ENCODE results near the gene CAMK2B. TPM values are rescaled to one million over a fixed set of nuclear protein-coding genes. Genes with fewer than 3 reads are reported as not detected.

Gene CAMK2B
- total RNA-seq, 2 donors from 2014 or later = 0.42 to 0.80 TPM

GRCh38 chr7:44247868-44248651 is 77.3 kb downstream of the CAMK2B start:
- Histone ChIP-seq H3K36me3 (no peaks in the 10 kb centered on the region), H3K4me1 (no peaks in the 10 kb centered on the region), H3K27ac (no peak overlapping the region), H3K9me3 (no peaks in the 10 kb centered on the region), H3K9ac (ENCODE audit: low read depth in 2 of 2, low read length in 2 of 2) (no peak overlapping the region), H3K27me3 (no peaks in the 10 kb centered on the region), H3K4me3 (no peak overlapping the region)
- intact Hi-C loops (cut with DNase I) = no loop called here
- no peak for TF ChIP-seq CTCF (IDR thresholded peaks at IDR 0.05)
- DNase-seq = no peak

DNA sequence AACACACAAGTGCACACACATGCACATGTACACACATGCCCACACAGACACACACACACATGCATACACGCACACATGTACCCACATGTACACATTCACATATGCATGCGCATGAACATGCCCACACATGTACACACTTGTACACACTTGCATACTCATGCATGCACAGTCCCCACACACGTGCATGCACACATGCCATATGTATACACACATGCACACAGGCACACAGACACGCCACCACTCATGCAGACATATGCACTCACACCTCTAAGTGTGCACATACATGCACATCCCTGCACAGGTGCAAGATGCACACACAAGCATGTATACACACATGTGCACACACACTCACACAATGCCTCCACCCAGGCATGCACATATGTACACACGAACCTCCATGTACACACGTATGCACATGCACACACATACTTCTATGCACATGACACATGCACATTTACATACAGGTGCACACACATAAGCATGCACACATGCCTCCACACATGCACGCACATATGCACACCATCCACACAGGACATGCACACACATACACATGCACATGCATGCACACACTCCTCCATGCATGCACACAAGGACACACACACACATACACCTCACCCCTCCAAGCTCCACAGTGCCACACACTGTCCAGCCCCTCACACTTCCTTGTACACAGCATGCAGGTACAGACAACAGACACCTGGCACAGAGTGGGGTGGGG is 78.8 kb downstream of the CAMK2B start:
- DNase-seq = no peak
- Histone ChIP-seq H3K27me3 (no peaks in the 10 kb centered on the region), H3K36me3 (no peaks in the 10 kb centered on the region), H3K4me1 (no peaks in the 10 kb centered on the region), H3K9me3 (no peaks in the 10 kb centered on the region), H3K27ac (no peak overlapping the region), H3K4me3 (no peak overlapping the region), H3K9ac (ENCODE audit: low read depth in 2 of 2, low read length in 2 of 2) (no peak overlapping the region)
- intact Hi-C loops (cut with DNase I) = no loop called here
- TF ChIP-seq CTCF (IDR thresholded peaks at IDR 0.05) = no peak

DNA sequence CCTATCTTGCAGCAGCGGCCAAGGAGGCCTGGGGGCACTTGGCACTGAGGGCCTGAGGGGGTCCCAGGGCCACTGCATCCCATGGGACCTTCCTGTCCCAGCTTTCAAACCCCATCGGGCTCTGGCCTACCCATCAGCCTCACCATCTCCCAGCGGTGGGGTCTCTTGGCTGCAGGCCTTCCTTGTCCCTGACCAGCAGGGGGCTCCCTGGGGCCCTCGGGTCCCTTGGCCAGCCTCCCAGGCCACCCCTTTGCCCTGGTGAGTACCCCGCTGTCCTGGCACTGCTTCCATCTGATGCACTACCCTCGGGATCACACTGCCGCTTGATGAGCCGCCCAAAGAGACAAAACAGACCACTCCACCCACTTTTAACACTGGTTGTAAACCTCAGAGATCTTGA is 81.1 kb downstream of the CAMK2B start:
- intact Hi-C loops (cut with DNase I) = no loop called here
- H3K9ac ChIP-seq (ENCODE audit: low read depth in 2 of 2, low read length in 2 of 2) = no peak overlapping the region
- no peaks in the 10 kb centered on the region for H3K4me1 ChIP-seq
- no peak overlapping the region for H3K27ac ChIP-seq
- H3K4me3 ChIP-seq = no peak overlapping the region
- no peaks in the 10 kb centered on the region for H3K9me3 ChIP-seq
- H3K27me3 ChIP-seq = no peaks in the 10 kb centered on the region
- H3K36me3 ChIP-seq = no peaks in the 10 kb centered on the region
- no peak for DNase-seq
- TF ChIP-seq CTCF (IDR thresholded peaks at IDR 0.05) = no peak

DNA sequence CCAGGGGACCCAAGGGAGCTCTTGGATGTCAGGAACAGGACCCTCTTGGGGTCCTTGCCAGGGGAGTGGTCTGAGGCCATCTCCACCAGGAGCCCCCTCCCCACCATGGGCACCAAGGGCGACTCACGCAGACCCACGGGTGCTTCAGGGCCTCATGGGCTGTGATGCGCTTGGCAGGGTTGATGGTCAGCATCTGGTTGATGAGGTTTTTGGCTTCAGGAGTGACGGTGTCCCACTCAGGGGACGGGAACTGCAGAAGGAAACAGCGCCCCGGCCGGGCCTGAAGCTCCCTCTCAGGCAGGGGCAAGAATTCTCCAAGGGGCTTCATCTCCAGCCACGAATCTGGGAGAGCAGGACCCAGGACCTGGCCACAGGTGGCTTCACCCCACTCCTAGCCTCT is 83.3 kb downstream of the CAMK2B start:
- no peak for TF ChIP-seq CTCF (IDR thresholded peaks at IDR 0.05)
- Histone ChIP-seq H3K27me3 (no peaks in the 10 kb centered on the region), H3K4me3 (no peak overlapping the region), H3K36me3 (no peaks in the 10 kb centered on the region), H3K4me1 (no peaks in the 10 kb centered on the region), H3K9ac (ENCODE audit: low read depth in 2 of 2, low read length in 2 of 2) (no peak overlapping the region), H3K9me3 (no peaks in the 10 kb centered on the region), H3K27ac (no peak overlapping the region)
- no peak for DNase-seq
- intact Hi-C loops (cut with DNase I) = no loop called here

DNA sequence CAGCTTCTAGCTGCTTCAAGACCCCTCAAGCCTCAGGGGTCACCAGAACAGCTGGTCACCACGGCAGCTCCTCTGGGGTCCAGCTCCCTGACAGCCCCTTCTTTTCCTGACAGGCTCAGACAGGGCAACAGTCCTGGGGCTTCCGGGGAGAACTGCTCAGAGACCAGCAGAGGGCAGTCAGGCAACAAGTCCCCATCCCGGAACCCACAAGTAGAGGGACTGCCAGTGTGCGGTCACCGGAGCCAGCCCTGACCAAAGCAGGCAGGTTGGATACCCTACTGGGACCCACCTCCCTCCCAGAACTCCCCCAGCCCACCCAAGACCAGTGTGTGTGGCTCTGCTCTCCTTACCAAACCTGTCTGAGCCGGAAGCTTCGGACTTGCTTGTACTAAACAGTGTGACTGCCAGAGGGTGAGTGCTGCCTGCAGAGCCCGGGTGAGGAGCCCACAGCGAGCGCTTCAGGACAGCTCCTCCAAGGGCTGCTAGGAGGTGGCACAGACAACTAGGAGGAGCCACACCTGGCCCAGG is 84.3 kb downstream of the CAMK2B start:
- no peaks in the 10 kb centered on the region for H3K4me1 ChIP-seq
- intact Hi-C loops (cut with DNase I) = loop anchor here (2.0 kb wide), 2 partner anchors 236 to 324 kb away; no protein-coding TSS in a partner anchor
- peak; percentile 75 for TF ChIP-seq CTCF (IDR thresholded peaks at IDR 0.05)

More for the DNA sequence above, 84.3 kb downstream of the CAMK2B start:
- no peak overlapping the region for H3K4me3 ChIP-seq
- H3K9me3 ChIP-seq = no peaks in the 10 kb centered on the region
- DNase-seq = peak; percentile 72
- no peaks in the 10 kb centered on the region for H3K27me3 ChIP-seq
- H3K27ac ChIP-seq = no peak overlapping the region
- no peaks in the 10 kb centered on the region for H3K36me3 ChIP-seq
- H3K9ac ChIP-seq (ENCODE audit: low read depth in 2 of 2, low read length in 2 of 2) = peak overlapping the region in 1 of 2 donors; percentile 37
